ENCODE data around the gene SDC4.

The SDC4 gene

DNA sequence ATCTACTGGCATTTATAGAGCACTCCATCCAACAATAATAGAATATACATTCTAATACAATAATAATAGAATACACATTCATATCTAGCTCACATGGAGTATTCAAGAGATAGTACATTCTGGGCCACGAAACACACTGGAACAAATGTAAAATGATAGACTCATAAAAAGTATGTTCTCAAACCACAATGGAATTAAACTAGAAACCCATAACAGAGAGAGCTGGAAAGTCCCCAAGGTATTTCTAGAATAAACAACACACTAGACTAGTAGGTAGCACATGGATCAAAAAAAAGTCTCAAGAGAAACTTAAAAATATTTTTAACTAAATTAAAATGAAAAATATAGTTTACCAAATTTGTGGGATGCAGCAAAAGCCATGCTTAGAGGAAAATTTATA is 39.0 kb upstream of the SDC4 start:
- no peak for DNase-seq
- no peaks in the 10 kb centered on the region for H3K36me3 ChIP-seq (ENCODE audit: control insufficient read depth in 4 of 4, insufficient read depth in 4 of 4, low read length in 3 of 4)
- H3K4me1 ChIP-seq (ENCODE audit: control extremely low read depth in 1 of 4, control insufficient read depth in 4 of 4, insufficient read depth in 4 of 4, low read length in 3 of 4), result no peaks in the 10 kb centered on the region
- H3K4me3 ChIP-seq (ENCODE audit: control insufficient read depth in 1 of 7, extremely low read depth in 1 of 7, insufficient read depth in 4 of 7, low read depth in 2 of 7, low read length in 6 of 7), result no peak overlapping the region
- H3K27me3 ChIP-seq (replicated peaks in 2 of 5; ENCODE audit: control insufficient read depth in 4 of 5, insufficient read depth in 5 of 5, low read length in 4 of 5), result no peaks in the 10 kb centered on the region
- CTCF ChIA-PET, result interaction anchor here (1.6 to 3.6 kb wide), 4 partner anchors 10 to 64 kb away, joined by 4 to 20 read pairs (median 8); no protein-coding TSS in a partner anchor
- POLR2A ChIA-PET, result no interaction called here
- WGBS (ENCODE audit: insufficient coverage), result no CpG with 5 or more reads among the region's 1 CpG
- no peak overlapping the region for H3K27ac ChIP-seq (ENCODE audit: insufficient read depth in 1 of 2, low read depth in 1 of 2, low read length in 2 of 2, poor library complexity in 1 of 2, severe bottlenecking in 2 of 2)
- H3K9me3 ChIP-seq (ENCODE audit: control extremely low read depth in 1 of 5, control insufficient read depth in 4 of 5, insufficient read depth in 2 of 5, low read depth in 1 of 5, low read length in 4 of 5), result no peaks in the 10 kb centered on the region

DNA sequence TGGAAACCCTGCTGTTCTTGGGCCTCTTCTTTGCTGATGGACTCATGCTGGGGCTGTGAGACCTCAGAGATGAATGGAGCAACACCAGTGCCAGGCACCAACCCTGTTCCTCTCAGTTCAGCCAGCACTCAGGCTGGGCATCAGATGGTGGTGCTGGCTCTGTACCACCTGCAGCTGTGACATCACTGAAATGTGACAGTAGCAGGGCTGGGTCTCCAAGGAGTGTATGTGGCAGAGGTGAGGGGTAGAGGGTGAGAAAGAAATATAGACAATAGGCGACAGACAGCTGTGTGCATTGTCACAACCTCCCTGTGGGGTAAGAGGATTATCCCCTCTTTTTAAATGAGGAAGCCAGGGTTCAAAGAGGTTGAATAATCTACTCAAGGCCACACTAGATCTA is 30.0 kb upstream of the SDC4 start, which contains the start of gene TP53TG5:
TP53TG5 (minus strand) TSS at position 135 of the 400 bp plus-strand sequence; CDS start at position 46, 89 bp downstream.
- WGBS (ENCODE audit: insufficient coverage), result 83% methylated on average over 1 of the region's 1 CpG
- ChIA-PET CTCF (interaction anchor here (6.2 to 22.7 kb wide), 3 partner anchors 29 to 57 kb away, joined by 37 to 353 read pairs (median 53); partner anchors contain the start of gene DBNDD2), POLR2A (no interaction called here)
- no peaks in the 10 kb centered on the region for H3K9me3 ChIP-seq (ENCODE audit: control extremely low read depth in 1 of 5, control insufficient read depth in 4 of 5, insufficient read depth in 2 of 5, low read depth in 1 of 5, low read length in 4 of 5)
- H3K27ac ChIP-seq (ENCODE audit: insufficient read depth in 1 of 2, low read depth in 1 of 2, low read length in 2 of 2, poor library complexity in 1 of 2, severe bottlenecking in 2 of 2), result no peak within 1 kb of the TSS
- no peaks in the 10 kb centered on the region for H3K36me3 ChIP-seq (ENCODE audit: control insufficient read depth in 4 of 4, insufficient read depth in 4 of 4, low read length in 3 of 4)
- peaks cover 0 to 9% (median 5%) of the 10 kb centered on the region in 4 experiments for H3K4me1 ChIP-seq (ENCODE audit: control extremely low read depth in 1 of 4, control insufficient read depth in 4 of 4, insufficient read depth in 4 of 4, low read length in 3 of 4)
- H3K27me3 ChIP-seq (replicated peaks in 2 of 5; ENCODE audit: control insufficient read depth in 4 of 5, insufficient read depth in 5 of 5, low read length in 4 of 5), result no peaks in the 10 kb centered on the region
- DNase-seq, result no peak
- no peak within 1 kb of the TSS for H3K4me3 ChIP-seq (ENCODE audit: control insufficient read depth in 1 of 7, extremely low read depth in 1 of 7, insufficient read depth in 4 of 7, low read depth in 2 of 7, low read length in 6 of 7)

GRCh38 chr20:45377269-45377668 is 29.0 kb upstream of the SDC4 start:
- Histone ChIP-seq H3K4me1 (ENCODE audit: control extremely low read depth in 1 of 4, control insufficient read depth in 4 of 4, insufficient read depth in 4 of 4, low read length in 3 of 4) (peaks cover 0 to 13% (median 10%) of the 10 kb centered on the region in 4 experiments), H3K27ac (ENCODE audit: insufficient read depth in 1 of 2, low read depth in 1 of 2, low read length in 2 of 2, poor library complexity in 1 of 2, severe bottlenecking in 2 of 2) (no peak overlapping the region), H3K4me3 (ENCODE audit: control insufficient read depth in 1 of 7, extremely low read depth in 1 of 7, insufficient read depth in 4 of 7, low read depth in 2 of 7, low read length in 6 of 7) (no peak overlapping the region), H3K9me3 (ENCODE audit: control extremely low read depth in 1 of 5, control insufficient read depth in 4 of 5, insufficient read depth in 2 of 5, low read depth in 1 of 5, low read length in 4 of 5) (no peaks in the 10 kb centered on the region), H3K27me3 (replicated peaks in 2 of 5; ENCODE audit: control insufficient read depth in 4 of 5, insufficient read depth in 5 of 5, low read length in 4 of 5) (no peaks in the 10 kb centered on the region), H3K36me3 (ENCODE audit: control insufficient read depth in 4 of 4, insufficient read depth in 4 of 4, low read length in 3 of 4) (no peaks in the 10 kb centered on the region)
- ChIA-PET CTCF (interaction anchor here (0.6 to 22.7 kb wide), 7 partner anchors 10 to 374 kb away, joined by 3 to 353 read pairs (median 4); partner anchors contain the start of gene DBNDD2), POLR2A (no interaction called here)
- 96% methylated on average over 10 of the region's 11 CpGs for WGBS (ENCODE audit: insufficient coverage)
- DNase-seq, result no peak

DNA sequence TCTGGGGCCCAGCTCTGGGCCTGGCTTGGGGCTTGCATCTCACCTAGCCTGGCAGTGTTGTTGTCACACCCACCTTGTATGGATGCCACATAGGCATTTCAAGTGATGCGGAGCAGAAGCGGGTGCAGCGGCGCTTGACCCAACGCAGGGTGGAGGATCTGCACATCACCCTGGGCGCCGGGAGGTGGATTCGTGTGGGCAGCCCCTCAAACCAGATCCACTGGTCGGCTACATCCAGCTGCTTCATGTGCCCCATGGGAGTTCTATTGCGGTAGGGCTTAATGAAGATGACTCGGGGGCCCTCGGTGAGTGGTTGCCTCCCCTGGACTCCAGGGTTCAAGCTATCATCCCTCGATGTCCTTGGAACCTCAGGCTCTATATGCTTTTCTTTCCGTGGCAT is 26.7 kb upstream of the SDC4 start:
- H3K4me1 ChIP-seq (ENCODE audit: control extremely low read depth in 1 of 4, control insufficient read depth in 4 of 4, insufficient read depth in 4 of 4, low read length in 3 of 4), result peaks cover 0 to 13% (median 10%) of the 10 kb centered on the region in 4 experiments
- ChIA-PET POLR2A (no interaction called here), CTCF (interaction anchor here (1.8 to 22.7 kb wide), 10 partner anchors 12 to 396 kb away, joined by 6 to 353 read pairs (median 28); partner anchors contain the start of genes DBNDD2 and SYS1)
- peaks cover 0 to 4% (median 0%) of the 10 kb centered on the region in 4 experiments for H3K36me3 ChIP-seq (ENCODE audit: control insufficient read depth in 4 of 4, insufficient read depth in 4 of 4, low read length in 3 of 4)
- WGBS (ENCODE audit: insufficient coverage), result 100% methylated on average over 14 of the region's 14 CpGs
- no peaks in the 10 kb centered on the region for H3K27me3 ChIP-seq (replicated peaks in 2 of 5; ENCODE audit: control insufficient read depth in 4 of 5, insufficient read depth in 5 of 5, low read length in 4 of 5)
- no peak overlapping the region for H3K4me3 ChIP-seq (ENCODE audit: control insufficient read depth in 1 of 7, extremely low read depth in 1 of 7, insufficient read depth in 4 of 7, low read depth in 2 of 7, low read length in 6 of 7)
- H3K27ac ChIP-seq (ENCODE audit: insufficient read depth in 1 of 2, low read depth in 1 of 2, low read length in 2 of 2, poor library complexity in 1 of 2, severe bottlenecking in 2 of 2), result no peak overlapping the region
- DNase-seq, result no peak
- no peaks in the 10 kb centered on the region for H3K9me3 ChIP-seq (ENCODE audit: control extremely low read depth in 1 of 5, control insufficient read depth in 4 of 5, insufficient read depth in 2 of 5, low read depth in 1 of 5, low read length in 4 of 5)

GRCh38 chr20:45374101-45374467 is 25.9 kb upstream of the SDC4 start:
- peaks cover under 1 to 13% (median 10%) of the 10 kb centered on the region in 4 experiments for H3K4me1 ChIP-seq (ENCODE audit: control extremely low read depth in 1 of 4, control insufficient read depth in 4 of 4, insufficient read depth in 4 of 4, low read length in 3 of 4)
- ChIA-PET POLR2A (interaction anchor here (0.8 to 2.2 kb wide), 3 partner anchors 38 to 63 kb away, joined by 3 to 12 read pairs (median 3); no protein-coding TSS in a partner anchor), CTCF (interaction anchor here (1.0 to 22.7 kb wide), 23 partner anchors 12 to 397 kb away, joined by 3 to 353 read pairs (median 6); partner anchors contain the start of genes DBNDD2 and SYS1)
- no peaks in the 10 kb centered on the region for H3K27me3 ChIP-seq (replicated peaks in 2 of 5; ENCODE audit: control insufficient read depth in 4 of 5, insufficient read depth in 5 of 5, low read length in 4 of 5)
- H3K9me3 ChIP-seq (ENCODE audit: control extremely low read depth in 1 of 5, control insufficient read depth in 4 of 5, insufficient read depth in 2 of 5, low read depth in 1 of 5, low read length in 4 of 5), result no peaks in the 10 kb centered on the region
- H3K4me3 ChIP-seq (ENCODE audit: control insufficient read depth in 1 of 7, extremely low read depth in 1 of 7, insufficient read depth in 4 of 7, low read depth in 2 of 7, low read length in 6 of 7), result peak overlapping the region in 4 of 7 experiments; percentile 62 to 88 (median 74)
- H3K36me3 ChIP-seq (ENCODE audit: control insufficient read depth in 4 of 4, insufficient read depth in 4 of 4, low read length in 3 of 4), result peaks cover 0 to 4% (median 0%) of the 10 kb centered on the region in 4 experiments
- 46% methylated on average over 8 of the region's 9 CpGs for WGBS (ENCODE audit: insufficient coverage)
- DNase-seq, result no peak
- H3K27ac ChIP-seq (ENCODE audit: insufficient read depth in 1 of 2, low read depth in 1 of 2, low read length in 2 of 2, poor library complexity in 1 of 2, severe bottlenecking in 2 of 2), result no peak overlapping the region

- Histone ChIP-seq H3K27ac (ENCODE audit: insufficient read depth in 1 of 2, low read depth in 1 of 2, low read length in 2 of 2, poor library complexity in 1 of 2, severe bottlenecking in 2 of 2) (no peak overlapping the region), H3K36me3 (ENCODE audit: control insufficient read depth in 4 of 4, insufficient read depth in 4 of 4, low read length in 3 of 4) (peaks cover 0 to 6% (median under 1%) of the 10 kb centered on the region in 4 experiments), H3K27me3 (replicated peaks in 2 of 5; ENCODE audit: control insufficient read depth in 4 of 5, insufficient read depth in 5 of 5, low read length in 4 of 5) (no peaks in the 10 kb centered on the region), H3K4me3 (ENCODE audit: control insufficient read depth in 1 of 7, extremely low read depth in 1 of 7, insufficient read depth in 4 of 7, low read depth in 2 of 7, low read length in 6 of 7) (peak overlapping the region; percentile 34 to 88 (median 63)), H3K4me1 (ENCODE audit: control extremely low read depth in 1 of 4, control insufficient read depth in 4 of 4, insufficient read depth in 4 of 4, low read length in 3 of 4) (peaks cover 3 to 14% (median 12%) of the 10 kb centered on the region in 4 experiments), H3K9me3 (ENCODE audit: control extremely low read depth in 1 of 5, control insufficient read depth in 4 of 5, insufficient read depth in 2 of 5, low read depth in 1 of 5, low read length in 4 of 5) (no peaks in the 10 kb centered on the region)
- DNase-seq, result peak; percentile 87 to 90 (median 89)
- WGBS (ENCODE audit: insufficient coverage), result 3% methylated on average over 14 of the region's 38 CpGs
- ChIA-PET CTCF (interaction anchor here (0.7 to 22.7 kb wide), 25 partner anchors 11 to 113 kb away, joined by 3 to 353 read pairs (median 6); partner anchors contain the start of genes DBNDD2 and SYS1), POLR2A (interaction anchor here (0.8 to 2.2 kb wide), 4 partner anchors 11 to 63 kb away, joined by 3 to 12 read pairs (median 4); partner anchors contain the start of gene SYS1)
These were observed 25.3 kb upstream of the SDC4 start for GRCh38 chr20:45373353-45374100.
